NB4 (cell line): Measurements from ENCODE around the gene PPARGC1A.

Experiments
- POLR2A ChIP-seq: IDR thresholded peaks from 2 replicates; pipeline ENCODE4 v1.6.1; 2011; ENCODE audit warnings: mild to moderate bottlenecking; ENCODE audit not compliant: insufficient read length; ENCODE audit errors: extremely low read depth
- TF ChIP-seq, protein P1 (sequence below): IDR thresholded peaks from one replicate; pipeline ENCODE4 v1.5.1; 2012; ENCODE audit warnings: low read depth, low read length
- TF ChIP-seq, protein P2 (sequence below): IDR thresholded peaks from 2 replicates; pipeline ENCODE4 v1.6.1; 2011; ENCODE audit warnings: low read depth, low read length

DNA sequence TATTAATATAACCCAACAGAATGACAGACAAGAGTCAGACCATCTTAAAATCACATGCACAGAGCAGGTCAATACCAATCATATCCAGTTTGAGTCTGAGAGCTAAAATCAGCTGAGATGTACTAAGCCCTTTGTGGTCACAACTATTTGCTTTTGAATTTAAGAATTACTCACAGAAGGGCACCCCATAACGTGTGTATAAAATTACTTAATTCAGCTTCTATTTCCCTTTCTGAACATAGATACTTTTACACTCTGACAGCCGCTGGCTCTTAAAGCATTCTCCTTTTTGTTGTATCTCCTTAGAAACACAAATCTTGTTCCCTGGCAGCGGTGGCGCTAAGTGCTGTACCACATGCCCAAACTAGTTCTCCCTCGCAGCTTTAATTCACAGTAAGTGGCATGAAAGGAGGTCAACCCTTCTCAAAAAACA lies 14.8 kb upstream of the PPARGC1A start:
- TF ChIP-seq POLR2A: no peak
- TF ChIP-seq, protein P1, sequence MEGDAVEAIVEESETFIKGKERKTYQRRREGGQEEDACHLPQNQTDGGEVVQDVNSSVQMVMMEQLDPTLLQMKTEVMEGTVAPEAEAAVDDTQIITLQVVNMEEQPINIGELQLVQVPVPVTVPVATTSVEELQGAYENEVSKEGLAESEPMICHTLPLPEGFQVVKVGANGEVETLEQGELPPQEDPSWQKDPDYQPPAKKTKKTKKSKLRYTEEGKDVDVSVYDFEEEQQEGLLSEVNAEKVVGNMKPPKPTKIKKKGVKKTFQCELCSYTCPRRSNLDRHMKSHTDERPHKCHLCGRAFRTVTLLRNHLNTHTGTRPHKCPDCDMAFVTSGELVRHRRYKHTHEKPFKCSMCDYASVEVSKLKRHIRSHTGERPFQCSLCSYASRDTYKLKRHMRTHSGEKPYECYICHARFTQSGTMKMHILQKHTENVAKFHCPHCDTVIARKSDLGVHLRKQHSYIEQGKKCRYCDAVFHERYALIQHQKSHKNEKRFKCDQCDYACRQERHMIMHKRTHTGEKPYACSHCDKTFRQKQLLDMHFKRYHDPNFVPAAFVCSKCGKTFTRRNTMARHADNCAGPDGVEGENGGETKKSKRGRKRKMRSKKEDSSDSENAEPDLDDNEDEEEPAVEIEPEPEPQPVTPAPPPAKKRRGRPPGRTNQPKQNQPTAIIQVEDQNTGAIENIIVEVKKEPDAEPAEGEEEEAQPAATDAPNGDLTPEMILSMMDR: no peak
- TF ChIP-seq, protein P2, sequence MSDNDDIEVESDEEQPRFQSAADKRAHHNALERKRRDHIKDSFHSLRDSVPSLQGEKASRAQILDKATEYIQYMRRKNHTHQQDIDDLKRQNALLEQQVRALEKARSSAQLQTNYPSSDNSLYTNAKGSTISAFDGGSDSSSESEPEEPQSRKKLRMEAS: no peak
